ENCODE data around the gene ADORA3. TPM values are rescaled to one million over a fixed set of nuclear protein-coding genes. Genes with fewer than 3 reads are reported as not detected.

ADORA3 gene
- total RNA-seq, 1 experiment from 2014 or later: 0.15 TPM

- Mint-ChIP-seq H3K27ac (no peak overlapping the region), H3K4me3 (no peak overlapping the region), H3K9me3 (no peaks in the 10 kb centered on the region), H3K36me3 (no peaks in the 10 kb centered on the region), H3K4me1 (0 out of 2 replicates have a peak, but pooled peaks cover 2% of the 10 kb centered on the region), H3K27me3 (ENCODE audit: low read depth) (no peaks in the 10 kb centered on the region)
- ChIA-PET CTCF (interaction anchor here (1.1 kb wide), 1 partner anchor 10 kb away, joined by 4 read pairs; no protein-coding TSS in a partner anchor), POLR2A (no interaction called here)
- no peak for ATAC-seq
- no peak for TF ChIP-seq TP53 (CRISPR knock-in tag; IDR thresholded peaks at IDR 0.05)
- TF ChIP-seq ELF4 (CRISPR knock-in tag; IDR thresholded peaks at IDR 0.05; ENCODE audit: low read depth): no peak
- TF ChIP-seq ATF1 (CRISPR knock-in tag; IDR thresholded peaks at IDR 0.05): no peak
- TF ChIP-seq IRF1 (CRISPR knock-in tag; IDR thresholded peaks at IDR 0.05): no peak
- TF ChIP-seq NR1H2 (CRISPR knock-in tag; IDR thresholded peaks at IDR 0.05): no peak
- TF ChIP-seq ZNF512 (CRISPR knock-in tag; IDR thresholded peaks at IDR 0.05; ENCODE audit: borderline replicate concordance): no peak
- TF ChIP-seq SMAD4 (CRISPR knock-in tag; IDR thresholded peaks at IDR 0.05): no peak
- no peak for TF ChIP-seq STAT6 (CRISPR knock-in tag; conservative IDR thresholded peaks at IDR 0.05; ENCODE audit: low read depth)
- no peak for TF ChIP-seq FOXP4 (CRISPR knock-in tag; IDR thresholded peaks at IDR 0.05)
- no peak for TF ChIP-seq ESRRA (CRISPR knock-in tag; IDR thresholded peaks at IDR 0.05; ENCODE audit: borderline replicate concordance)
- TF ChIP-seq ATF3 (CRISPR knock-in tag; conservative IDR thresholded peaks at IDR 0.05): no peak
- TF ChIP-seq ZNF281 (CRISPR knock-in tag; IDR thresholded peaks at IDR 0.05): no peak
- TF ChIP-seq ZSCAN18 (CRISPR knock-in tag; IDR thresholded peaks at IDR 0.05): no peak
- TF ChIP-seq SOX15 (CRISPR knock-in tag; IDR thresholded peaks at IDR 0.05): no peak
- TF ChIP-seq CREM (CRISPR knock-in tag; IDR thresholded peaks at IDR 0.05): no peak
- no peak for TF ChIP-seq ZNF121 (CRISPR knock-in tag; IDR thresholded peaks at IDR 0.05)
- no peak for TF ChIP-seq FOXJ3 (CRISPR knock-in tag; IDR thresholded peaks at IDR 0.05; ENCODE audit: borderline replicate concordance)
- TF ChIP-seq E2F5 (CRISPR knock-in tag; IDR thresholded peaks at IDR 0.05): no peak
- TF ChIP-seq ETV6 (CRISPR knock-in tag; IDR thresholded peaks at IDR 0.05): no peak
- TF ChIP-seq RELA (CRISPR knock-in tag; IDR thresholded peaks at IDR 0.05; ENCODE audit: borderline replicate concordance): no peak
- no peak for DNase-seq (ENCODE audit: low spot score)
These were observed 31.9 kb downstream of the ADORA3 start for GRCh38 chr1:111471538-111471937.
